HCT116 (cell line): ENCODE data around the gene CADPS. TPM values are rescaled to one million over a fixed set of nuclear protein-coding genes. Genes with fewer than 3 reads are reported as not detected.

Experiments used
- ATAC-seq: fragments of 200-7000 bp; cut with Tn5 transposase; 2 replicates; pipeline ENCODE4 v1.9.1; 2020; ENCODE audit warnings: mild to moderate bottlenecking, moderate library complexity
- BruUV-seq: library from RNA; stranded (reverse); fragments of 400-500 nt; replicated peaks from 2 replicates; lab custom pipeline; 2021; lab: Mats Ljungman, UMichigan
- CTCF ChIA-PET: fragments of 300-600 bp; sonication (Branson Sonifier 250); formaldehyde crosslinking; loops from one replicate; lab custom pipeline; 2021; ENCODE audit warnings: antibody characterized with exemption; lab: Charles Lee
- POLR2A ChIA-PET: fragments of 300-600, 350-600 bp; sonication (Branson Sonifier 250); formaldehyde crosslinking; loops from one replicate; lab custom pipeline; 2021; ENCODE audit warnings: antibody characterized with exemption; lab: Charles Lee
- RAD21 ChIA-PET, 2 experiments: fragments of 300-600 bp; sonication (Branson Sonifier 250); formaldehyde crosslinking; loops; one replicate each; lab custom pipeline; 2023; ENCODE audit warnings: low total read pairs in 2 of 2; ENCODE audit not compliant: uncharacterized antibody in 2 of 2, unreplicated experiment in 2 of 2, low non-redundant PET in 1 of 2; lab: Charles Lee
- DNase-seq: peaks from one replicate; pipeline ENCODE4 v3.0.0-alpha.2; 2010; ENCODE audit warnings: low read depth, low spot score
- H2AFZ ChIP-seq: fragments of 200-600 bp; shearing (Covaris generic), sonication (generic); 2 replicates; pipeline ENCODE4 v1.6.1; 2017; ENCODE audit warnings: low read depth, mixed run types, mixed read lengths, antibody characterized with exemption, low read length; ENCODE audit not compliant: poor library complexity, severe bottlenecking
- H3K27ac ChIP-seq: 2 replicates; pipeline ENCODE4 v1.5.1; 2012; ENCODE audit warnings: low read depth, low read length
- H3K27me3 ChIP-seq: fragments of 200-600 bp; sonication (generic); 2 replicates; pipeline ENCODE4 v1.6.1; 2016; ENCODE audit warnings: mixed run types, low read length, mixed read lengths; ENCODE audit not compliant: insufficient read depth
- H3K36me3 ChIP-seq, 2 experiments: fragments of 200-500 bp in 1 of 2; fragments of 200-600 bp in 1 of 2; sonication (Bioruptor generic) in 1 of 2; sonication (generic) in 1 of 2; 2 replicates each; pipeline versions ENCODE4 v1.5.1 to v1.6.1; 2014 to 2016; ENCODE audit warnings: low read length in 2 of 2, inconsistent platforms in 1 of 2, mixed read lengths in 1 of 2, mixed run types in 1 of 2; ENCODE audit not compliant: insufficient read depth in 2 of 2, control insufficient read depth in 1 of 2
- H3K4me1 ChIP-seq, 2 experiments: fragments of 200-600 bp in 1 of 2; sonication (generic) in 1 of 2; 2 replicates each; pipeline versions ENCODE4 v1.5.1 to v1.6.1; 2012 to 2017; ENCODE audit warnings: low read length in 2 of 2, inconsistent platforms in 1 of 2, mild to moderate bottlenecking in 1 of 2, mixed read lengths in 1 of 2, mixed run types in 1 of 2, moderate library complexity in 1 of 2; ENCODE audit not compliant: insufficient read depth in 2 of 2, control insufficient read depth in 1 of 2
- H3K4me2 ChIP-seq: fragments of 200-600 bp; sonication (generic); 2 replicates; pipeline ENCODE4 v1.6.1; 2017; ENCODE audit warnings: mixed run types, low read length, mixed read lengths
- H3K4me3 ChIP-seq, 2 experiments: fragments of 200-600 bp in 1 of 2; sonication (generic) in 1 of 2; replicated peaks in 1 of 2; 2 replicates each; pipeline ENCODE4 v1.5.1; 2011 to 2016; ENCODE audit warnings: low read length in 2 of 2, control low read depth in 1 of 2, low read depth in 1 of 2, mild to moderate bottlenecking in 1 of 2, mixed read lengths in 1 of 2, mixed run types in 1 of 2
- H3K79me2 ChIP-seq: fragments of 200-600 bp; sonication (generic); 2 replicates; pipeline ENCODE4 v1.6.1; 2017; ENCODE audit warnings: mild to moderate bottlenecking, mixed run types, low read length, moderate library complexity, mixed read lengths; ENCODE audit not compliant: insufficient read depth
- H3K9ac ChIP-seq: fragments of 200-600 bp; sonication (generic); 2 replicates; pipeline ENCODE4 v1.6.1; 2016; ENCODE audit warnings: low read length, mixed read lengths
- H3K9me2 ChIP-seq: fragments of 200-600 bp; sonication (generic), shearing (Covaris generic); 2 replicates; pipeline ENCODE4 v1.6.1; 2017; ENCODE audit warnings: mixed run types, mild to moderate bottlenecking, moderate library complexity; ENCODE audit not compliant: insufficient read depth
- H3K9me3 ChIP-seq, 2 experiments: fragments of 200-500 bp in 1 of 2; fragments of 200-600 bp in 1 of 2; sonication (Bioruptor generic) in 1 of 2; sonication (generic) in 1 of 2; 2 replicates each; pipeline ENCODE4 v1.6.1; 2014 to 2017; ENCODE audit warnings: low read length in 2 of 2, mixed read lengths in 2 of 2, inconsistent platforms in 1 of 2, low read depth in 1 of 2, mild to moderate bottlenecking in 1 of 2, mixed run types in 1 of 2, moderate library complexity in 1 of 2; ENCODE audit not compliant: control insufficient read depth in 1 of 2, insufficient read depth in 1 of 2
- H4K20me1 ChIP-seq: fragments of 200-600 bp; sonication (generic), shearing (Covaris generic); 2 replicates; pipeline ENCODE4 v1.6.1; 2017; ENCODE audit warnings: mixed run types, mild to moderate bottlenecking, moderate library complexity; ENCODE audit not compliant: insufficient read depth
- ATF3 ChIP-seq: IDR thresholded peaks from 2 replicates; pipeline ENCODE4 v1.6.1; 2012
- CBX3 ChIP-seq: IDR thresholded peaks from 2 replicates; pipeline ENCODE4 v1.6.1; 2012; ENCODE audit warnings: low read depth
- CEBPB ChIP-seq: IDR thresholded peaks from 2 replicates; pipeline ENCODE4 v1.6.1; 2012; ENCODE audit warnings: low read depth
- CTCF ChIP-seq, 3 experiments: fragments of 200-600 bp in 1 of 3; sonication (generic) in 1 of 3; IDR thresholded peaks in 2 of 3; conservative IDR thresholded peaks in 1 of 3; 2 replicates each; pipeline ENCODE4 v1.5.1; 2012 to 2017; ENCODE audit warnings: low read depth in 2 of 3, low read length in 2 of 3, antibody characterized with exemption in 1 of 3, borderline replicate concordance in 1 of 3, control low read depth in 1 of 3, mild to moderate bottlenecking in 1 of 3, mixed read lengths in 1 of 3, mixed run types in 1 of 3, moderate library complexity in 1 of 3; ENCODE audit not compliant: insufficient read depth in 1 of 3
- EGR1 ChIP-seq: IDR thresholded peaks from 2 replicates; pipeline ENCODE4 v1.6.1; 2012; ENCODE audit warnings: low read depth
- ELF1 ChIP-seq: IDR thresholded peaks from 2 replicates; pipeline ENCODE4 v1.6.1; 2012; ENCODE audit warnings: low read depth, borderline replicate concordance
- EZH2 ChIP-seq: fragments of 200-600 bp; sonication (generic); IDR thresholded peaks from 2 replicates; pipeline ENCODE4 v1.6.1; 2017; ENCODE audit warnings: antibody characterized with exemption, mixed run types
- EZH2phosphoT487 ChIP-seq: fragments of 200-600 bp; IDR thresholded peaks from 2 replicates; pipeline ENCODE4 v1.6.1; 2018; ENCODE audit warnings: antibody characterized with exemption, borderline replicate concordance
- FOSL1 ChIP-seq: IDR thresholded peaks from 2 replicates; pipeline ENCODE4 v1.6.1; 2012; ENCODE audit warnings: low read depth
- JUND ChIP-seq: IDR thresholded peaks from 2 replicates; pipeline ENCODE4 v1.6.1; 2012
- MAX ChIP-seq: IDR thresholded peaks from 2 replicates; pipeline ENCODE4 v1.6.1; 2012
- POLR2A ChIP-seq: IDR thresholded peaks from 2 replicates; pipeline ENCODE4 v1.7.0; 2011; ENCODE audit warnings: borderline replicate concordance; ENCODE audit not compliant: insufficient read depth, insufficient read length; ENCODE audit errors: extremely low read depth
- POLR2AphosphoS5 ChIP-seq: IDR thresholded peaks from 2 replicates; pipeline ENCODE4 v1.6.1; 2011; ENCODE audit warnings: mild to moderate bottlenecking, low read depth, low read length, moderate library complexity
- SIN3A ChIP-seq: IDR thresholded peaks from 2 replicates; pipeline ENCODE4 v1.6.1; 2012; ENCODE audit warnings: low read depth
- SP1 ChIP-seq: IDR thresholded peaks from 2 replicates; pipeline ENCODE4 v1.6.1; 2012; ENCODE audit warnings: low read depth
- SRF ChIP-seq: IDR thresholded peaks from 2 replicates; pipeline ENCODE4 v1.6.1; 2012; ENCODE audit warnings: low read depth
- ZBTB33 ChIP-seq: IDR thresholded peaks from 2 replicates; pipeline ENCODE4 v1.6.1; 2011; ENCODE audit warnings: mild to moderate bottlenecking, low read length, moderate library complexity; ENCODE audit not compliant: insufficient replicate concordance; ENCODE audit errors: extremely low read depth
- ZFX ChIP-seq: fragments of 450-650 bp; IDR thresholded peaks from 2 replicates; pipeline ENCODE4 v1.6.1; 2017
- ZNF274 ChIP-seq: fragments of 200-500 bp; sonication (Bioruptor generic); IDR thresholded peaks from 2 replicates; pipeline ENCODE4 v1.6.1; 2014; ENCODE audit warnings: mild to moderate bottlenecking, low read depth, low read length, inconsistent platforms
- intact Hi-C: fragments of 100-400 bp; cut with micrococcal nuclease; formaldehyde crosslinking; loops from 2 replicates; pipeline ENCODE4 v1.10.0; 2022
- total RNA-seq: library from RNA; stranded (reverse); gene quantifications from one replicate; pipeline ENCODE4 v1.2.1, GENCODE V29; 2021; ENCODE audit not compliant: unreplicated experiment

Gene CADPS
- total RNA-seq, 1 experiment from 2014 or later, result not detected

- TF ChIP-seq FOSL1 (no peak), JUND (no peak), POLR2A (no peak), POLR2AphosphoS5 (no peak), CEBPB (no peak), SIN3A (no peak), SP1 (no peak), MAX (no peak), EZH2phosphoT487 (no peak), EGR1 (no peak), ATF3 (no peak), CTCF (IDR thresholded peaks at IDR 0.05 in 2 of 3, conservative IDR thresholded peaks at IDR 0.05 in 1 of 3; ENCODE audit: borderline replicate concordance in 1 of 3, insufficient read depth in 1 of 3, low read depth in 2 of 3, low read length in 2 of 3) (no peak), ZBTB33 (no peak), CBX3 (no peak), ZFX (no peak), SRF (no peak), EZH2 (no peak), ELF1 (no peak), ZNF274 (no peak)
- RAD21 ChIA-PET, result no interaction called here
- BruUV-seq, result no TSS peak
- Histone ChIP-seq H3K79me2 (no peaks in the 10 kb centered on the region), H3K4me2 (no peak overlapping the region), H3K4me3 (no peak overlapping the region), H3K4me1 (no peaks in the 10 kb centered on the region), H3K27me3 (no peaks in the 10 kb centered on the region), H2AFZ (no peak overlapping the region), H3K9me2 (no peaks in the 10 kb centered on the region), H4K20me1 (no peaks in the 10 kb centered on the region), H3K27ac (no peak overlapping the region), H3K9me3 (peaks cover 0 to 4% of the 10 kb centered on the region in 2 experiments; a peak in 2 of 4 replicates), H3K36me3 (no peaks in the 10 kb centered on the region), H3K9ac (no peak overlapping the region)
- no peak for ATAC-seq
- no peak for DNase-seq
- CTCF ChIA-PET, result no interaction called here
- intact Hi-C loops, result no loop called here
- POLR2A ChIA-PET, result no interaction called here
Observed at GRCh38 chr3:62905331-62905730, 30.1 kb upstream of the CADPS start.
